Measurements from ENCODE around the gene ENTREP1.

ENTREP1 gene

DNA sequence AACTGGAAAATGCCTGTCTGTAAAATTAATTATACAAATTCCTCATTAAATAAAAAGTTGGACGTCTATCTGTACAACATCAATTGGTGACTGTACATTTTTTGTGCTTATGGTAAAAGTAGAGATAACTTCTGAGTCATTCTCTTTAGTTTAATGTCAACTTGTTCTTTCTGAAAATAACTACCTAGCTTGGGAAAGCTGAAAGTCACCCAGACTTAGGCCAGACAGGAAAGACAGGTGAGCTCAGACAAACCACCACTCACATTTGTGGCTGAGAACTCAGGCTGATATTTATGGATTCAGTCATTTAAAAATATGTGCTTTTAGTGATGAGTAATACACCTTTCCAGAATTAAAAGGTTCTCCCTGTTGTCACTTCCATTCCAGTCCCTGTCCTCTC lies 31.9 kb upstream of the ENTREP1 start:
- no peaks in the 10 kb centered on the region for H3F3A ChIP-seq (ENCODE audit: control insufficient read depth, insufficient read depth)
- H3K27ac ChIP-seq (ENCODE audit: low read depth, low read length) = no peak overlapping the region
- TF ChIP-seq EZH2phosphoT487 (IDR thresholded peaks at IDR 0.05; ENCODE audit: borderline replicate concordance, low read length) = no peak
- TF ChIP-seq, protein P1, sequence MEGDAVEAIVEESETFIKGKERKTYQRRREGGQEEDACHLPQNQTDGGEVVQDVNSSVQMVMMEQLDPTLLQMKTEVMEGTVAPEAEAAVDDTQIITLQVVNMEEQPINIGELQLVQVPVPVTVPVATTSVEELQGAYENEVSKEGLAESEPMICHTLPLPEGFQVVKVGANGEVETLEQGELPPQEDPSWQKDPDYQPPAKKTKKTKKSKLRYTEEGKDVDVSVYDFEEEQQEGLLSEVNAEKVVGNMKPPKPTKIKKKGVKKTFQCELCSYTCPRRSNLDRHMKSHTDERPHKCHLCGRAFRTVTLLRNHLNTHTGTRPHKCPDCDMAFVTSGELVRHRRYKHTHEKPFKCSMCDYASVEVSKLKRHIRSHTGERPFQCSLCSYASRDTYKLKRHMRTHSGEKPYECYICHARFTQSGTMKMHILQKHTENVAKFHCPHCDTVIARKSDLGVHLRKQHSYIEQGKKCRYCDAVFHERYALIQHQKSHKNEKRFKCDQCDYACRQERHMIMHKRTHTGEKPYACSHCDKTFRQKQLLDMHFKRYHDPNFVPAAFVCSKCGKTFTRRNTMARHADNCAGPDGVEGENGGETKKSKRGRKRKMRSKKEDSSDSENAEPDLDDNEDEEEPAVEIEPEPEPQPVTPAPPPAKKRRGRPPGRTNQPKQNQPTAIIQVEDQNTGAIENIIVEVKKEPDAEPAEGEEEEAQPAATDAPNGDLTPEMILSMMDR (IDR thresholded peaks at IDR 0.05; ENCODE audit: low read depth, low read length, poor library complexity, severe bottlenecking) = no peak
- H3K79me2 ChIP-seq (ENCODE audit: control insufficient read depth, low read length) = no peaks in the 10 kb centered on the region
- H3K36me3 ChIP-seq (ENCODE audit: control insufficient read depth, low read length) = no peaks in the 10 kb centered on the region
- no peaks in the 10 kb centered on the region for H4K20me1 ChIP-seq (ENCODE audit: control insufficient read depth, insufficient read depth, low read depth, low read length)
- H3K4me1 ChIP-seq (ENCODE audit: control insufficient read depth, low read length) = no peaks in the 10 kb centered on the region
- no peaks in the 10 kb centered on the region for H3K9me2 ChIP-seq (replicated peaks; ENCODE audit: control insufficient read depth, low read length)
- H3K4me3 ChIP-seq (ENCODE audit: low read length) = no peak overlapping the region
- H3K4me2 ChIP-seq (ENCODE audit: low read length) = no peak overlapping the region
- no peaks in the 10 kb centered on the region; the same call in 1 of the 2 replicates for H3K27me3 ChIP-seq (ENCODE audit: control insufficient read depth, low read length)
- no peaks in the 10 kb centered on the region for H3K9me3 ChIP-seq (ENCODE audit: control insufficient read depth, insufficient read depth, low read length)

DNA sequence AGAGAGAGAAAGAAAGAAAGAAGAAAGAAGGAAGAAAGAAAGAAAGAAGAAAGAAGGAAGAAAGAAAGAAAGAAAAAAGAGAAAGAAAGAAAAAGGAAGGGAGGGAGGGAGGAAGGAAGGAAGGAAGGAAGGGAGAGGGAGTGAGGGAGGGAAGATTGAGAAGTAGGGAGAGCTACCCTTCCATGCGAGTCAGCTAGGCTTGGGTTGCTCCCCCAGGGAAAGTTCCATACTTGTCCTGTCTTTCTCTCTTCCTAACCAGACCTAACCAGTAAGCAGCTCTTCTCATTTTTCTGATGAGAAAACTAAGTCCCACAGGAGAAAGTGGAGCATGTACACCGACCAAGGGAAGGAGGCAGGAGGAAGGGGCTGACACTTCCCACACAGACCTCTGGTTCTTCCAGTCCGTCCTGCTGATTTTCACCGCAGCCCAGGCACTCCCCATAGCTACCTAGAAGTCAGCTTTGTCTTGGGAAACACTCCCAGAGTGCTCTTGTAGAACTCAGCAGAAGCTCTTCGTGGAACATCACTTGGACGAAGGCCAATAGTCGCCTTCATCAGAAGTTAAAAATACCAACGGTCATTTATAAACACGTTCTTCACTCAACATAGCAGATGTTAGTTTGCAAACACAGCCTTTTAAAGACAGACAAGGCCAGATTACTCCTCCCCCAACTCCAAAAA lies 29.0 kb upstream of the ENTREP1 start:
- TF ChIP-seq, protein P1 (IDR thresholded peaks at IDR 0.05; ENCODE audit: low read depth, low read length, poor library complexity, severe bottlenecking) = no peak
- TF ChIP-seq EZH2phosphoT487 (IDR thresholded peaks at IDR 0.05; ENCODE audit: borderline replicate concordance, low read length) = no peak
- Histone ChIP-seq H3K36me3 (ENCODE audit: control insufficient read depth, low read length) (no peaks in the 10 kb centered on the region), H3K79me2 (ENCODE audit: control insufficient read depth, low read length) (no peaks in the 10 kb centered on the region), H3K9me2 (replicated peaks; ENCODE audit: control insufficient read depth, low read length) (no peaks in the 10 kb centered on the region), H3F3A (ENCODE audit: control insufficient read depth, insufficient read depth) (no peaks in the 10 kb centered on the region), H3K9me3 (ENCODE audit: control insufficient read depth, insufficient read depth, low read length) (no peaks in the 10 kb centered on the region), H3K27me3 (ENCODE audit: control insufficient read depth, low read length) (no peaks in the 10 kb centered on the region; the same call in 1 of the 2 replicates), H3K27ac (ENCODE audit: low read depth, low read length) (no peak overlapping the region), H3K4me2 (ENCODE audit: low read length) (no peak overlapping the region), H3K4me1 (ENCODE audit: control insufficient read depth, low read length) (no peaks in the 10 kb centered on the region), H4K20me1 (ENCODE audit: control insufficient read depth, insufficient read depth, low read depth, low read length) (no peaks in the 10 kb centered on the region), H3K4me3 (ENCODE audit: low read length) (no peak overlapping the region)

DNA sequence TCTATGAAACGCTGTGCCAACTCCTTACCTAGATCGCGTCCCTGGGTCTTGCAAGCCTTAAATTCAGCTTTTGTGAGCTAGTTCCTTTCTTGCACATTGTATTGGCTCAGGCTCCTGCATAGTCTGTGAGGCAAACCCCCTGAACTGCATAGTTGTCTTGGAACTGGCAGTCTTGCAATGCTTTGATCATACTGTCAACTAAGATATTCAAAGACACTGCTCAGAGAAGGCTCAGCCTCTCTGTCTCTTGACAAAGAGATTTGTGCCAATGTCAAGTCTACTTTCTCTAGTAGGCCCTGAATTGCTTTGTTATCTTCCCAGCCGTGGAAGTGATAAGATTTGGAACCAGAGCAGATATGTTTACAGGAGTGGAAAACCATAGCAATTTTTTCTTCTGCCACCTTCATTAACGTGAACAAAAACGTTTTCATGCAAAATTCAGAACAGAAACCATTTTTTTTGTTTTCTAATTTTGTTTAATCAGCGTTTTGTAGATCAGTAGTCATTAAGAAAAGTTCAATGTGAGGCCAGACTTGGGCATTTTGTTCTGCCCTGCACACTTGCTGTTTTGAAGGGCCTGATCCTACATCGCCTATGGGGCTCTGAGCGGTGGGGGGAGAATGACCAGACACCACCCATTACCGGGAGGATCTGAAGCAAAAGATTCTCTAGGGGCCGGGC lies 27.6 kb upstream of the ENTREP1 start:
- H3K4me1 ChIP-seq (ENCODE audit: control insufficient read depth, low read length) = no peaks in the 10 kb centered on the region
- no peak overlapping the region for H3K4me3 ChIP-seq (ENCODE audit: low read length)
- no peaks in the 10 kb centered on the region for H3K79me2 ChIP-seq (ENCODE audit: control insufficient read depth, low read length)
- TF ChIP-seq, protein P1 (IDR thresholded peaks at IDR 0.05; ENCODE audit: low read depth, low read length, poor library complexity, severe bottlenecking) = no peak
- TF ChIP-seq EZH2phosphoT487 (IDR thresholded peaks at IDR 0.05; ENCODE audit: borderline replicate concordance, low read length) = no peak
- H3F3A ChIP-seq (ENCODE audit: control insufficient read depth, insufficient read depth) = no peaks in the 10 kb centered on the region
- no peaks in the 10 kb centered on the region; the same call in 1 of the 2 replicates for H3K27me3 ChIP-seq (ENCODE audit: control insufficient read depth, low read length)
- no peak overlapping the region for H3K27ac ChIP-seq (ENCODE audit: low read depth, low read length)
- no peak overlapping the region for H3K4me2 ChIP-seq (ENCODE audit: low read length)
- H4K20me1 ChIP-seq (ENCODE audit: control insufficient read depth, insufficient read depth, low read depth, low read length) = no peaks in the 10 kb centered on the region
- no peaks in the 10 kb centered on the region for H3K36me3 ChIP-seq (ENCODE audit: control insufficient read depth, low read length)
- no peaks in the 10 kb centered on the region for H3K9me2 ChIP-seq (replicated peaks; ENCODE audit: control insufficient read depth, low read length)
- no peaks in the 10 kb centered on the region for H3K9me3 ChIP-seq (ENCODE audit: control insufficient read depth, insufficient read depth, low read length)
